Testis (tissue), 2 donors: ENCODE results near the gene PTPRE.

Experiments used
- CTCF ChIP-seq, 3 experiments: fragments of 450-650 bp in 2 of 3; fragments of 200-600 bp in 1 of 3; sonication (generic) in 1 of 3; IDR thresholded peaks; one replicate each; pipeline ENCODE4 v1.5.1; 2016 to 2019; ENCODE audit warnings: antibody characterized with exemption in 3 of 3, mild to moderate bottlenecking in 2 of 3, moderate library complexity in 1 of 3
- POLR2A ChIP-seq: fragments of 450-650 bp; IDR thresholded peaks from one replicate; pipeline ENCODE4 v1.6.1; 2017; ENCODE audit warnings: antibody characterized with exemption, mild to moderate bottlenecking, moderate library complexity

GRCh38 chr10:128048819-128049210 lies 141.9 kb downstream of the PTPRE start:
- no peak for TF ChIP-seq CTCF (IDR thresholded peaks at IDR 0.05)
- no peak for TF ChIP-seq POLR2A
